PFSK-1 (cell line): ENCODE measurements around the gene ADM5.

Experiments used
- FOXP2 ChIP-seq: optimal IDR thresholded peaks from 2 replicates; pipeline ENCODE3; 2011; ENCODE audit warnings: borderline replicate concordance, control low read depth, inconsistent platforms; ENCODE audit not compliant: insufficient read depth; ENCODE audit errors: extremely low read length, extremely low read depth
- POLR2AphosphoS5 ChIP-seq: IDR thresholded peaks from 2 replicates; pipeline ENCODE4 v1.6.1; 2012; ENCODE audit warnings: low read depth, mild to moderate bottlenecking, control low read depth, low read length, moderate library complexity
- SIN3A ChIP-seq: IDR thresholded peaks from 2 replicates; pipeline ENCODE4 v1.6.1; 2012; ENCODE audit warnings: mild to moderate bottlenecking, low read length, moderate library complexity, borderline replicate concordance; ENCODE audit not compliant: insufficient read depth
- TAF1 ChIP-seq: IDR thresholded peaks from 2 replicates; pipeline ENCODE4 v1.6.1; 2012; ENCODE audit warnings: low read length, control low read depth, borderline replicate concordance; ENCODE audit not compliant: insufficient read depth
- TF ChIP-seq, protein P1 (sequence below), 2 experiments: IDR thresholded peaks; 2 replicates each; pipeline versions ENCODE4 v1.6.1 to v1.8.0; 2011 to 2012; ENCODE audit warnings: low read depth in 2 of 2, low read length in 2 of 2, control low read depth in 1 of 2, inconsistent platforms in 1 of 2, mild to moderate bottlenecking in 1 of 2, moderate library complexity in 1 of 2; ENCODE audit not compliant: insufficient read depth in 1 of 2

Gene ADM5

DNA sequence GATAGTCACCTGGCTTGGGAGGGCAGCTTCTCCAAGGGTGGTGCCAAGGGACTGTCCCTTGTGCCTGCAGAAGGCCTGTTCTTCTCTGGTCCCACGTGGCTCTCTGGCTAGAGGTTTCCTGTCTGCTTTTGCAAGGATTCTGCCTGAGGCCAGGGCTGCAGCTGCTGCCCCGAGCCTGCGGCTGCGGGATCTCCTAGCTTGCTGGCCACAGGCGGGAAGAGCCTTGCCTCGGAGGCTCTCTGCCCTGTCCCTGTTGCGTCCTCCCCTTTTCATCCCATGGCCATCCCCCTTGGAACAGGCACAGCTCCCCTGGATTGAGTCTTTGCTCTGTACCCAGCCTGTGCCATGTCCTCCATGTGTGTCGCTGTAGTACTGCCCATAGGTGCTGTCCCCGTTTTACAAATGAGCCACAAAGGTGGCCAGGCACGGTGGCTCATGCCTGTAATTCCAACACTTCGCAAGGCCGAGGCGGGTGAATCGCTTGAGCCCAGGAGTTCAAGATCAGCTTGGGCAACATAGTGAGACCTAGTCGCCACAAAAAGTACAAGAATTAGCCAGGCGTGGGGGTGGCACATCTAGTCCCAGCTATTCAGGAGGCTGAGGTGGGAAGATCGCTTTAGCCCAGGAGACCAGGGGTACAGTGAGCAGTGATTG lies 32.8 kb upstream of the ADM5 start:
- TF ChIP-seq FOXP2 (no peak), POLR2AphosphoS5 (no peak), TAF1 (no peak), SIN3A (no peak)
- TF ChIP-seq, protein P1, sequence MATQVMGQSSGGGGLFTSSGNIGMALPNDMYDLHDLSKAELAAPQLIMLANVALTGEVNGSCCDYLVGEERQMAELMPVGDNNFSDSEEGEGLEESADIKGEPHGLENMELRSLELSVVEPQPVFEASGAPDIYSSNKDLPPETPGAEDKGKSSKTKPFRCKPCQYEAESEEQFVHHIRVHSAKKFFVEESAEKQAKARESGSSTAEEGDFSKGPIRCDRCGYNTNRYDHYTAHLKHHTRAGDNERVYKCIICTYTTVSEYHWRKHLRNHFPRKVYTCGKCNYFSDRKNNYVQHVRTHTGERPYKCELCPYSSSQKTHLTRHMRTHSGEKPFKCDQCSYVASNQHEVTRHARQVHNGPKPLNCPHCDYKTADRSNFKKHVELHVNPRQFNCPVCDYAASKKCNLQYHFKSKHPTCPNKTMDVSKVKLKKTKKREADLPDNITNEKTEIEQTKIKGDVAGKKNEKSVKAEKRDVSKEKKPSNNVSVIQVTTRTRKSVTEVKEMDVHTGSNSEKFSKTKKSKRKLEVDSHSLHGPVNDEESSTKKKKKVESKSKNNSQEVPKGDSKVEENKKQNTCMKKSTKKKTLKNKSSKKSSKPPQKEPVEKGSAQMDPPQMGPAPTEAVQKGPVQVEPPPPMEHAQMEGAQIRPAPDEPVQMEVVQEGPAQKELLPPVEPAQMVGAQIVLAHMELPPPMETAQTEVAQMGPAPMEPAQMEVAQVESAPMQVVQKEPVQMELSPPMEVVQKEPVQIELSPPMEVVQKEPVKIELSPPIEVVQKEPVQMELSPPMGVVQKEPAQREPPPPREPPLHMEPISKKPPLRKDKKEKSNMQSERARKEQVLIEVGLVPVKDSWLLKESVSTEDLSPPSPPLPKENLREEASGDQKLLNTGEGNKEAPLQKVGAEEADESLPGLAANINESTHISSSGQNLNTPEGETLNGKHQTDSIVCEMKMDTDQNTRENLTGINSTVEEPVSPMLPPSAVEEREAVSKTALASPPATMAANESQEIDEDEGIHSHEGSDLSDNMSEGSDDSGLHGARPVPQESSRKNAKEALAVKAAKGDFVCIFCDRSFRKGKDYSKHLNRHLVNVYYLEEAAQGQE (IDR thresholded peaks at IDR 0.05; ENCODE audit: insufficient read depth in 1 of 2, low read depth in 2 of 2, low read length in 2 of 2) = no peak

DNA sequence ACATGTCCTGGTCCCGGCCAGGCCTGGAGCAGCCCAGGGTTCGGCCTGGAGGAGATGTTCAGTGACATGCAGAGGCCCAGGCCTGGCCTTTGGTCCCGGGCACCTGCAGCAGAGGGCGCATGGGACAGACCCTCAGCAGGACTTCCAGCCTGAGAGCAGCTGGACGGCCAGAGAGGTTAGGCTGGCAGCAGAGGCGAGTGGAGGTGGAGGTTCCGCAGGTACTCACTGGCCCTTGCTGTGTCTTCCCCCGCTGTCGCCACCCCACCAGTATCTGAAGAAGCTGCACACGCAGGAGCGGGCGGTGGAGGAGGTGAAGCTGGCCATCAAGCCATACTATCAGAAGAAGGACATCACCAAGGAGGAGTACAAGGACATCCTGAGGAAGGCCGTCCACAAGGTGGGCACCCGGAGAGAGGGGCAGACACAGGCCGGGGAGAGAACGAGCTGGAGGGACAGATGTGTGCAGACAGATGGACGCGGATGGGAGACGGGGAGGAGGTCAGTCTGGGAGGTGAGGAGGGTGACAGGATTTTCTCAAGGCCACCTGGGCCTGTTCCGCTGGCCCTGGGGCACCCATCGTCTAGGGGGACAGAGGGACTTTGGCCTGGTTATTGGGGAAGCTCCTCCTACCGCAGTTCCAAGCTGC lies 31.8 kb upstream of the ADM5 start:
- TF ChIP-seq, protein P1 (IDR thresholded peaks at IDR 0.05; ENCODE audit: insufficient read depth in 1 of 2, low read depth in 2 of 2, low read length in 2 of 2) = no peak
- TF ChIP-seq SIN3A = no peak
- no peak for TF ChIP-seq TAF1
- TF ChIP-seq POLR2AphosphoS5 = no peak
- no peak for TF ChIP-seq FOXP2

DNA sequence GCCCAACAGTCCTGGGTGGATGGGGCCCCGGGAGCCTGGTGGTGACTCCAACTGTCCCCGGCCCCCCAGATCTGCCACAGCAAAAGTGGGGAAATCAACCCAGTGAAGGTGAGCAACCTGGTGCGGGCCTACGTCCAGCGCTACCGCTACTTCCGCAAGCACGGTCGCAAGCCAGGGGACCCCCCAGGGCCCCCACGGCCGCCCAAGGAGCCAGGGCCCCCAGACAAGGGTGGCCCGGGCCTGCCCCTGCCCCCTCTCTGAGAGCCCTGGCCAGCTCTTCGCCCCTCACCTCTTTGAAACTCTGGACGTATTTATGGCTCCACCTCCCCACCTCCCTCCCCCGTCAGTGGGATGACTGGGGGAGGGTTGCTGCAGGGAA lies 31.3 kb upstream of the ADM5 start:
- TF ChIP-seq, protein P1 (IDR thresholded peaks at IDR 0.05; ENCODE audit: insufficient read depth in 1 of 2, low read depth in 2 of 2, low read length in 2 of 2) = no peak
- TF ChIP-seq TAF1 (no peak), POLR2AphosphoS5 (no peak), FOXP2 (no peak)

DNA sequence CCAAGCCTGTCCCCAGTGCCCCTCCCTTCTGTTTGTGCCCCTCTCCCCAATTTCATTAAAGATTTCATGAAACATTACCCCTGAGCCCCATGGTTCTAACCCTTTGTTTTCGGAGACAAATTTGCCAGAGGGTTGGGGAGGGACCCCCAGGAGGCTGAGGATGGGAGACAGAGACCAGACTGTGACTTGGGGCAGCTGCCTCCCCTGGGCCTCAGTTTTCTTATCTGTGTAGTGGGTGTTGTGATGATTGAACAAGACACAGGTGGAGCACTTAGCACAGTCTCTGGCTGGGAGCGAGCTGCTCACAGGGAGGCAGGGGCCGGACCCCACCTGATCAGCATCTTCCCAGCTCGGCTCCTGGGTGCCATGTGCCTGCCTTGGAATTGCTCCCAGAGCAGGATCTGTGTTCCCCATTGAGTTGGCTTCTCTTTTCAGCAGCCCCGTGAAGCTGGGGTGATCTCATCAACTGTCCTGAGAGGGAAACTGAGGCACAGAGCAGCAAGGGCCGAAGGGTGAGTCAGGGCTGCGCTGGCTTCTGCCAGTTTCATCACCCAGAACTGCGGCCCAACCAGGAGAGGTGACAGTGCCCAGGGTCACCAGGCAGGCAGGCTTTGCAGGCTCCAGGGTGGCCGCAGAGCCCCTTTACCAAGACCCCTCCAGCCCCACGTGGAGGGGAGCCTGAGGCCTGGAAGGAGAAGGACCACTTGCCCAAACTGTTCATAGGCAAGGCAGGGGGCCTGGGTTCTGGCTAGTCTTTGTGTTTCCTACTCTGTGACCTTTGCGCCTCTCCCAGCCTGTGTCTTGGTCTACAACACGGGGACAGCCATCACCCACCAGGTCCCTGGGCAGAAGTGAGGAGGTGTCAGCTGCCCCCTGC lies 30.6 kb upstream of the ADM5 start:
- TF ChIP-seq, protein P1 (IDR thresholded peaks at IDR 0.05; ENCODE audit: insufficient read depth in 1 of 2, low read depth in 2 of 2, low read length in 2 of 2) = no peak
- TF ChIP-seq POLR2AphosphoS5 = no peak
